Testis (tissue), 3 donors: Measurements from ENCODE around the gene SPAAR. TPM values are rescaled to one million over a fixed set of nuclear protein-coding genes. Genes with fewer than 3 reads are reported as not detected.

Experiments used
- DNase-seq: peaks from one replicate; pipeline ENCODE4 v3.0.0-alpha.2; 2019
- H3K27ac ChIP-seq, 2 donors: fragments of 200-600 bp; sonication (generic); one replicate each; pipeline ENCODE4 v1.5.1; 2019
- H3K27me3 ChIP-seq: fragments of 200-600 bp; sonication (generic); one replicate; pipeline ENCODE4 v1.5.1; 2019
- H3K36me3 ChIP-seq: fragments of 200-600 bp; sonication (generic); one replicate; pipeline ENCODE4 v1.5.1; 2017; ENCODE audit warnings: low read depth; ENCODE audit errors: missing control alignments
- H3K4me1 ChIP-seq: fragments of 200-600 bp; sonication (generic); one replicate; pipeline ENCODE4 v1.5.1; 2019
- H3K4me3 ChIP-seq, 2 donors: fragments of 200-600 bp; sonication (generic); one replicate each; pipeline ENCODE4 v1.5.1; 2017 to 2019
- H3K9me3 ChIP-seq: fragments of 200-600 bp; sonication (generic); one replicate; pipeline ENCODE4 v1.5.1; 2017
- POLR2A ChIP-seq: fragments of 450-650 bp; IDR thresholded peaks from one replicate; pipeline ENCODE4 v1.6.1; 2017; ENCODE audit warnings: antibody characterized with exemption, mild to moderate bottlenecking, moderate library complexity
- WGBS, 2 donors: methylation state at CpG; one replicate each; pipeline ENCODE4 v1.1.5; 2018; 5-methylcytosine and 5-hydroxymethylcytosine counted together
- intact Hi-C: fragments of 100-400 bp; cut with DNase I; formaldehyde crosslinking; loops from one replicate; pipeline ENCODE4 v1.15.1; 2023; ENCODE audit warnings: low total_unique reads
- polyA plus RNA-seq: library from polyadenylated mRNA; stranded (reverse); fragments of 350-450 nt; fragmentation: Illumina TruSeq; extraction: RNeasy Lipid Tissue Mini Kit (QIAGEN cat#74804); gene quantifications from one replicate; pipeline ENCODE4 v1.2.3, GENCODE V29; 2014; ENCODE audit warnings: low read depth, low replicate concordance; ENCODE audit not compliant: insufficient read depth
- total RNA-seq, 2 donors: library from RNA; depleted of rRNA; stranded (reverse); fragments of >200 nt; gene quantifications; one replicate each; pipeline ENCODE4 v1.2.3, GENCODE V29; 2016
- TF ChIP-seq, protein P1 (sequence below), 3 experiments: fragments of 450-650 bp in 2 of 3; fragments of 200-600 bp in 1 of 3; sonication (generic) in 1 of 3; IDR thresholded peaks; one replicate each; pipeline ENCODE4 v1.5.1; 2016 to 2019; ENCODE audit warnings: antibody characterized with exemption in 3 of 3, mild to moderate bottlenecking in 2 of 3, moderate library complexity in 1 of 3

Gene SPAAR
- total and polyA plus RNA-seq, 3 donors from 2014 or later = 15.0 to 69.8 (median 56.9) TPM

DNA sequence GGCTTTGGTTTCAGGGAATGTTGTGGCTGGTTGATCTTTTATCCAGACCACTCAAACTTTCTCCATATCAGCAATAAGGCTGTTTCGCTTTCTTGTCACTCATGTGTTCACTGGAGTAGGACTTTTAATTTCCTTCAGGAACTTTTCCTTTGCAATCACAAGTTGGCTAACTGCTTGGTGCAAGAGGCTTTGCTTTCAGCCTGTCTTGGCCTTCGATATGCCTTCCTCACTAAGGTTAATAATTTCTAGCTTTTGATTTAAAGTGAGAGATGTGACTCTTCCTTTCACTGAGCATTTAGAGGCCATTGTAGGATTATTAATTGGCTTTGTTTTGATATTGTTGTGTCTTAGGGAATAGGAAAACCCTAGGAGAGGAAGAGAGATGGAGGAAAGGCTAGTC is 10.3 kb upstream of the SPAAR start:
- no peaks in the 10 kb centered on the region for H3K9me3 ChIP-seq
- WGBS, 2 donors = 88 to 92% methylated on average over 2 of the region's 2 CpGs
- no peaks in the 10 kb centered on the region for H3K27me3 ChIP-seq
- H3K36me3 ChIP-seq = no peaks in the 10 kb centered on the region
- no peak overlapping the region for H3K27ac ChIP-seq
- no peak for DNase-seq
- peaks cover 4% of the 10 kb centered on the region for H3K4me1 ChIP-seq
- no peak for TF ChIP-seq POLR2A
- TF ChIP-seq, protein P1, sequence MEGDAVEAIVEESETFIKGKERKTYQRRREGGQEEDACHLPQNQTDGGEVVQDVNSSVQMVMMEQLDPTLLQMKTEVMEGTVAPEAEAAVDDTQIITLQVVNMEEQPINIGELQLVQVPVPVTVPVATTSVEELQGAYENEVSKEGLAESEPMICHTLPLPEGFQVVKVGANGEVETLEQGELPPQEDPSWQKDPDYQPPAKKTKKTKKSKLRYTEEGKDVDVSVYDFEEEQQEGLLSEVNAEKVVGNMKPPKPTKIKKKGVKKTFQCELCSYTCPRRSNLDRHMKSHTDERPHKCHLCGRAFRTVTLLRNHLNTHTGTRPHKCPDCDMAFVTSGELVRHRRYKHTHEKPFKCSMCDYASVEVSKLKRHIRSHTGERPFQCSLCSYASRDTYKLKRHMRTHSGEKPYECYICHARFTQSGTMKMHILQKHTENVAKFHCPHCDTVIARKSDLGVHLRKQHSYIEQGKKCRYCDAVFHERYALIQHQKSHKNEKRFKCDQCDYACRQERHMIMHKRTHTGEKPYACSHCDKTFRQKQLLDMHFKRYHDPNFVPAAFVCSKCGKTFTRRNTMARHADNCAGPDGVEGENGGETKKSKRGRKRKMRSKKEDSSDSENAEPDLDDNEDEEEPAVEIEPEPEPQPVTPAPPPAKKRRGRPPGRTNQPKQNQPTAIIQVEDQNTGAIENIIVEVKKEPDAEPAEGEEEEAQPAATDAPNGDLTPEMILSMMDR (IDR thresholded peaks at IDR 0.05) = no peak
- intact Hi-C loops = no loop called here
- no peak overlapping the region for H3K4me3 ChIP-seq

DNA sequence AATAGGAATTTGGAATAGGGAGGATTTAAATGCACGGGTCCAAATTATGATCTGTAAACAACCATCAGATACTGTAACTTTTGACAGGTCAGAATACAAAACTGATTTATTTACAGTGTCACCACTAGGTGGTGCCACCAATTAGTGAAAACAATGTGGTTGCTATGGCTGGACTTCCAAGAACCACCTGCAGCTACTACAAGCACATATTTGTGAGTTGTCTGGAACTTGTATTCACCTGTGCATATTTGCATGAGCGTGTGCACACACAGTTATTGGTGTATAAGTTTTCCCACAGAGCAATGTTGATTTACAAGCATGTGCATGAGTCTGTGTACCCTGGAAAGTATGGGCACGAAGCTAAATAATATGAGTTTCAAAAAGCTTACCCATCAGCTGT is 6.2 kb upstream of the SPAAR start:
- Histone ChIP-seq H3K27me3 (no peaks in the 10 kb centered on the region), H3K9me3 (no peaks in the 10 kb centered on the region), H3K4me1 (peaks cover 40% of the 10 kb centered on the region), H3K36me3 (no peaks in the 10 kb centered on the region), H3K27ac (no peak overlapping the region), H3K4me3 (no peak overlapping the region)
- DNase-seq = no peak
- intact Hi-C loops = no loop called here
- WGBS, 2 donors = 45 to 53% methylated on average over 3 of the region's 3 CpGs
- TF ChIP-seq POLR2A = no peak
- TF ChIP-seq, protein P1 (IDR thresholded peaks at IDR 0.05) = peak; percentile 75 to 86 (median 82)

DNA sequence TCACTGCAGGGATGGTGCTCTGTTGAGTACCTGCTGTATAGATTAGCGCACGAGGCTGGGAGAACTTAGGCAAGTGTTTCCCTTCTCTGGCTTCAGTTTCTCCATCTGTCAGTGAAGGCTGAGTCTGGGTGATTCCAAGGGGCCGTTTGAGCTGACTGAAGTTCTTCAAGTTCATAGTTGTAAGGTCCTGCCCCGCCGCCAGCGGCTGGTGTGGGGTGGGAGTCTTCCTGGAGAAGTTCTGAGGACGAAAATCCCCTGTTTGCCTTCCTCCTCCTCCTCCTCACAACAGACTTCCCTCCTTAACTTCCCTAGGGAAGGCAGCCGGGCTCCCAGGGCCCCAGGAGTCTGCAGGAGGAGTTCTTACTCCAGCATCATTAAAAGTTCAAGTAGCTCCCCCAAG is 5.0 kb upstream of the SPAAR start:
- H3K27ac ChIP-seq = no peak overlapping the region
- no peak for DNase-seq
- H3K4me1 ChIP-seq = peaks cover 53% of the 10 kb centered on the region
- TF ChIP-seq, protein P1 (IDR thresholded peaks at IDR 0.05) = no peak
- no peaks in the 10 kb centered on the region for H3K9me3 ChIP-seq
- H3K4me3 ChIP-seq = no peak overlapping the region
- no peaks in the 10 kb centered on the region for H3K27me3 ChIP-seq
- no peaks in the 10 kb centered on the region for H3K36me3 ChIP-seq
- 72 to 78% methylated on average over 8 of the region's 8 CpGs for WGBS, 2 donors
- intact Hi-C loops = no loop called here

DNA sequence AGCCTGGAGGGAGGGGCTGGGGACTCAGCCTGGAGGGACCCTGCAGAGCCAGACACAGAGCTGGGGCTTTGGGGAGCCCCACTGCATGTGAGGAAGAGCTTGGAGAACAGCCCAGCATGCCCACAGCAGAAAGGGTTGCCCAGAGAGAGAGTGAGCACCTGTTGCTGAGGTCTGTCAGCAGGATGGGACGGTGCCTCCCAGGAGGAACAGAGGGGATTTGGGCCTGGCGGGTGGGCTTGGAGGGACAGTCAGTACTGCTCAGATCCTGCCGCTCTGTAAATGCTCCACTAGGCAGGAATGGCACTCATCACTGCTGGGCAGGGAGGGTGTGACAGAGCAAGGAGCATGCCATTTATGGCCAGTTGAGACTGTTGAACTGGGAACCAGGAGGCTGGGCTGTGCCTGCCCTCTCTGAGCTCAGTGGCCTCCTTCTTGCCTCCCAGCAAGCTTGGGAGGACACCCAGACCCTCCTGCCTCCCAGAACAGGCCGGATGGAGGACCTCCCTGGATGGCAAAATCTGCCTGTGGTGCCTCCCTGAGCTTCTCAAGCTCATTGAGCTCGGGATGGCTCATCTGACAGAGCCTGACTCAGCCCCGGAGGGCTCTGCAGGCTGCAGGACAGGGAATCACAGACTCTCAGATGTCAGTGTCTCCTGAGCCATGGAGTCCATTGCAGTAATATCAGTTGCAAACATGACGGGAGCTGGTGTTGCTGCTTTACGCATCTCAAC is 4.1 kb upstream of the SPAAR start:
- Histone ChIP-seq H3K27me3 (no peaks in the 10 kb centered on the region), H3K27ac (peak overlapping the region; percentile 91 to 95), H3K4me3 (no peak overlapping the region), H3K4me1 (peaks cover 58% of the 10 kb centered on the region), H3K9me3 (no peaks in the 10 kb centered on the region), H3K36me3 (no peaks in the 10 kb centered on the region)
- 65 to 75% methylated on average over 4 to 8 of the region's 8 CpGs for WGBS, 2 donors
- no peak for DNase-seq
- intact Hi-C loops = no loop called here
- TF ChIP-seq, protein P1 (IDR thresholded peaks at IDR 0.05) = no peak
- TF ChIP-seq POLR2A = no peak
